A673 (cell line): ENCODE results near the gene RAB17. TPM values are rescaled to one million over a fixed set of nuclear protein-coding genes. Genes with fewer than 3 reads are reported as not detected.

Source experiments
- BruUV-seq: library from RNA; stranded (reverse); fragments of 400-500 nt; replicated peaks from 2 replicates; lab custom pipeline; 2021; lab: Mats Ljungman, UMichigan
- CTCF ChIA-PET: fragments of 300-600 bp; sonication (Branson Sonifier 250); formaldehyde crosslinking; loops from one replicate; lab custom pipeline; 2022; ENCODE audit warnings: antibody characterized with exemption; lab: Charles Lee
- POLR2A ChIA-PET: fragments of 300-600 bp; sonication (Branson Sonifier 250); formaldehyde crosslinking; loops from one replicate; lab custom pipeline; 2022; ENCODE audit warnings: antibody characterized with exemption; ENCODE audit not compliant: low non-redundant PET; lab: Charles Lee
- DNase-seq: peaks from one replicate; pipeline ENCODE4 v3.0.0-alpha.2; 2015; ENCODE audit warnings: low spot score
- H3K27ac ChIP-seq: fragments of 200-600 bp; sonication (generic); 2 replicates; pipeline ENCODE4 v1.5.1; 2016; ENCODE audit warnings: mixed run types, low read depth, mild to moderate bottlenecking, mixed read lengths, antibody characterized with exemption, low read length; ENCODE audit not compliant: poor library complexity, severe bottlenecking
- H3K27me3 ChIP-seq: fragments of 200-600 bp; sonication (generic); replicated peaks from 2 replicates; pipeline ENCODE4 v1.6.1; 2017; ENCODE audit warnings: mixed run types, low read depth, mild to moderate bottlenecking, mixed read lengths, antibody characterized with exemption, low read length; ENCODE audit not compliant: insufficient read depth, poor library complexity
- H3K36me3 ChIP-seq: fragments of 200-600 bp; sonication (generic); 2 replicates; pipeline ENCODE4 v1.6.1; 2016; ENCODE audit warnings: mixed run types, mild to moderate bottlenecking, mixed read lengths, antibody characterized with exemption, low read length; ENCODE audit not compliant: insufficient read depth, poor library complexity, severe bottlenecking
- H3K4me1 ChIP-seq: fragments of 200-600 bp; sonication (generic); 2 replicates; pipeline ENCODE4 v1.6.1; 2017; ENCODE audit warnings: mixed run types, mild to moderate bottlenecking, mixed read lengths, antibody characterized with exemption, low read length; ENCODE audit not compliant: insufficient read depth, poor library complexity, severe bottlenecking
- H3K4me3 ChIP-seq: fragments of 200-600 bp; sonication (generic); 2 replicates; pipeline ENCODE4 v1.5.1; 2016; ENCODE audit warnings: low read depth, mixed run types, mild to moderate bottlenecking, mixed read lengths, low read length; ENCODE audit not compliant: poor library complexity, severe bottlenecking
- H3K9me3 ChIP-seq: fragments of 200-600 bp; sonication (generic); 2 replicates; pipeline ENCODE4 v1.6.1; 2016; ENCODE audit warnings: mixed run types, low read depth, mild to moderate bottlenecking, mixed read lengths, antibody characterized with exemption, low read length; ENCODE audit not compliant: poor library complexity, severe bottlenecking
- EZH2 ChIP-seq: fragments of 200-600 bp; sonication (generic); IDR thresholded peaks from 2 replicates; pipeline ENCODE4 v1.6.1; 2017; ENCODE audit warnings: borderline replicate concordance, low read depth, mild to moderate bottlenecking, mixed read lengths, antibody characterized with exemption, low read length; ENCODE audit not compliant: poor library complexity, severe bottlenecking
- intact Hi-C: fragments of 100-400 bp; cut with micrococcal nuclease; formaldehyde crosslinking; loops from one replicate; pipeline ENCODE4 v1.10.0; 2022; ENCODE audit not compliant: unreplicated experiment
- total RNA-seq: library from RNA; stranded (reverse); gene quantifications from 2 replicates; pipeline ENCODE4 v1.2.3, GENCODE V29; 2021
- TF ChIP-seq, protein P1 (sequence below): fragments of 300-800, 200-600 bp; sonication (generic); conservative IDR thresholded peaks from 2 replicates; pipeline ENCODE4 v1.5.1; 2017; ENCODE audit warnings: low read depth, mild to moderate bottlenecking, antibody characterized with exemption, low read length, moderate library complexity, mixed read lengths

The RAB17 gene
- total RNA-seq, 1 experiment from 2014 or later, result 0.62 TPM

DNA sequence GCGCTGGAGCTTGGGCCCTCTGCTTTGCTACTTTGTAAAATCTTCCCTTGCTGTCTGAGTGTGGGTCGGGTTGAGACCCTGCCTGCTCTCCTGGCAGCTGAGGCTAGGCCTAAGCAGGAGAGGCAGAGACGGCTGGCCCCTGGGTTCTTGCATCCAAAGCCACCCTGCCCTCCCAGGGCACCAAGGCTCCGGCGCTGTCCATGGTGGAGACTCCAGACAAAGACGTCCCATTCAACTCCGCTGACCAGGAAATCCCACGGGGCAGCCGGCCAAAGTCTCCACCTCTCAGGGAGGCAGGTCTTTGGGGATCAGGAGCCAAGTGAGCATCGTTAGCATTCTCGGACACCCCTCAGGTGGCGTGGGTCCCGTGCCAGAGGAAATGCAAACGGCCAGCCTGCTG, 26.7 kb downstream of the RAB17 start:
- BruUV-seq, result no TSS peak
- CTCF ChIA-PET, result no interaction called here
- Histone ChIP-seq H3K4me3 (no peak overlapping the region), H3K27me3 (peaks cover 23% of the 10 kb centered on the region), H3K4me1 (no peaks in the 10 kb centered on the region), H3K27ac (no peak overlapping the region), H3K36me3 (no peaks in the 10 kb centered on the region), H3K9me3 (no peaks in the 10 kb centered on the region)
- intact Hi-C loops, result no loop called here
- POLR2A ChIA-PET, result no interaction called here
- DNase-seq, result no peak
- TF ChIP-seq, protein P1, sequence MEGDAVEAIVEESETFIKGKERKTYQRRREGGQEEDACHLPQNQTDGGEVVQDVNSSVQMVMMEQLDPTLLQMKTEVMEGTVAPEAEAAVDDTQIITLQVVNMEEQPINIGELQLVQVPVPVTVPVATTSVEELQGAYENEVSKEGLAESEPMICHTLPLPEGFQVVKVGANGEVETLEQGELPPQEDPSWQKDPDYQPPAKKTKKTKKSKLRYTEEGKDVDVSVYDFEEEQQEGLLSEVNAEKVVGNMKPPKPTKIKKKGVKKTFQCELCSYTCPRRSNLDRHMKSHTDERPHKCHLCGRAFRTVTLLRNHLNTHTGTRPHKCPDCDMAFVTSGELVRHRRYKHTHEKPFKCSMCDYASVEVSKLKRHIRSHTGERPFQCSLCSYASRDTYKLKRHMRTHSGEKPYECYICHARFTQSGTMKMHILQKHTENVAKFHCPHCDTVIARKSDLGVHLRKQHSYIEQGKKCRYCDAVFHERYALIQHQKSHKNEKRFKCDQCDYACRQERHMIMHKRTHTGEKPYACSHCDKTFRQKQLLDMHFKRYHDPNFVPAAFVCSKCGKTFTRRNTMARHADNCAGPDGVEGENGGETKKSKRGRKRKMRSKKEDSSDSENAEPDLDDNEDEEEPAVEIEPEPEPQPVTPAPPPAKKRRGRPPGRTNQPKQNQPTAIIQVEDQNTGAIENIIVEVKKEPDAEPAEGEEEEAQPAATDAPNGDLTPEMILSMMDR, result no peak
- no peak for TF ChIP-seq EZH2

DNA sequence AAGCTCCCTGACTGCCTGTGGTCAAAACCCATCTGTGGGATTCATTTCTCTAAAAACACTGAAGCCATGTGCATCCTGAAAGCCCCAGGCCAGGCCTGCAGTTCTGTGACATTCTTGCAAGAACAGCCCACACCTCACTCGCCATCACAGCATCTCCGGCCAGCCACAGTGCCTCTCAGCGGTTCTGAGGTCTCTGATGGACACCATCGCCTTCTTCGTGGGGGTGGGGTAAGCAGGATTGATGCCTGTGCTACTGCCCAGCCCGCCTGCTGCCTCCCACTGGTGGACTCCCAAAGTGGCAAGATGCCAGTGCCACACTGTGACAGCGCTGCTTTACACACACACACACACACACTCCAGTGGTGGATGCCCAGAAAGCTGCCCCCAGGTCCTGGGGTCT, 29.3 kb downstream of the RAB17 start:
- ChIA-PET CTCF (interaction anchor here (1.1 kb wide), 1 partner anchor 11 kb away, joined by 4 read pairs; no protein-coding TSS in a partner anchor), POLR2A (no interaction called here)
- Histone ChIP-seq H3K9me3 (no peaks in the 10 kb centered on the region), H3K27ac (no peak overlapping the region), H3K4me1 (no peaks in the 10 kb centered on the region), H3K27me3 (peaks cover 33% of the 10 kb centered on the region), H3K4me3 (no peak overlapping the region), H3K36me3 (no peaks in the 10 kb centered on the region)
- DNase-seq, result no peak
- TF ChIP-seq, protein P1, result no peak
- TF ChIP-seq EZH2, result no peak
- no TSS peak for BruUV-seq
- intact Hi-C loops, result no loop called here

DNA sequence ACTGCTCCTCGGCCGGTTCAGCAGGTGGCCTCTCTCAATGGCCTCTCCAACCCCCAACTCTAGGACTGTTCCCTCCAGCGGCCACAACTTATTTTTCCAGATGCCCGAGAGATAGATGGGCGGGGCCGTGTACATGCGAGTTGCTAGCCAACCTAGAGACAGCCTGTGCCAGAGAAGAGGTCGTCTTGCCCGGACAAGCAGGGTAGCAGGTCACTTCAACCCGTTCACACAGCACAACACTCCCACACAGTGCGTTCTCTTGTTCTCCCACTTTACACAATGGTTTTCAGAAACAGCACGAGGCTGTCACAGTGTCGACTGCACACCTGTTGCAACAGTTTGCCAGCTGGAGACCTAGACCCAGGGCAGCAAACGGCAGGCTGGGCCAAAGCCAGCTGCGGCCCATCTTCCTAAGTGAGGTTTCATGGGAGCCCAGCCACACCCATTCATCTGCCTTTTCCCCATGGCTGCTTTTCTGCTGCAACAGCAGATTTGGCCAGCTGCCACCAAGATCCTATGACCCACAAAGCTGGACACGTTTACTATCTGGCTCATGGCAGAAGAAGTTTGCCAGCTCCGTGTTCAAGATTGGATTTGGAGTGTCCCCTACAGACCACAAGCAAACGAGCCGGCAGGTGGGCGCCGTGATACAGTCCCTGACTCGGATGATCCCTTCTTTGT, 31.4 kb downstream of the RAB17 start:
- POLR2A ChIA-PET, result no interaction called here
- peaks cover 35% of the 10 kb centered on the region for H3K27me3 ChIP-seq
- intact Hi-C loops, result no loop called here
- H3K4me3 ChIP-seq, result no peak overlapping the region
- CTCF ChIA-PET, result no interaction called here
- TF ChIP-seq, protein P1, result no peak
- TF ChIP-seq EZH2, result no peak
- BruUV-seq, result no TSS peak
- no peaks in the 10 kb centered on the region for H3K4me1 ChIP-seq
- DNase-seq, result no peak
- H3K27ac ChIP-seq, result no peak overlapping the region
- no peaks in the 10 kb centered on the region for H3K36me3 ChIP-seq
- H3K9me3 ChIP-seq, result peaks cover 5% of the 10 kb centered on the region
